GM06990 (cell line): Measurements from ENCODE around the gene PLB1.
A peak's percentile ranks its signal among the peaks of the same experiment; 100 is the strongest.

ENCODE experiments used
- DNase-seq: peaks from one replicate; pipeline ENCODE4 v3.0.0-alpha.2; 2011; ENCODE audit not compliant: insufficient read length; ENCODE audit errors: extremely low read depth
- H3K27me3 ChIP-seq: replicated peaks from 2 replicates; pipeline ENCODE4 v1.6.0; 2011; ENCODE audit warnings: low read length; ENCODE audit not compliant: control insufficient read depth, insufficient read depth
- H3K36me3 ChIP-seq: 2 replicates; pipeline ENCODE4 v1.5.1; 2011; ENCODE audit warnings: low read length; ENCODE audit not compliant: control insufficient read depth, insufficient read depth
- H3K4me3 ChIP-seq: replicated peaks from 2 replicates; pipeline ENCODE4 v1.5.1; 2011; ENCODE audit warnings: low read depth, mild to moderate bottlenecking, control low read depth, low read length
- TF ChIP-seq, protein P1 (sequence below): IDR thresholded peaks from 2 replicates; pipeline ENCODE4 v1.5.1; 2011; ENCODE audit warnings: low read length, control low read depth, mild to moderate bottlenecking, inconsistent platforms; ENCODE audit not compliant: insufficient read depth, poor library complexity, severe bottlenecking

The PLB1 gene

DNA sequence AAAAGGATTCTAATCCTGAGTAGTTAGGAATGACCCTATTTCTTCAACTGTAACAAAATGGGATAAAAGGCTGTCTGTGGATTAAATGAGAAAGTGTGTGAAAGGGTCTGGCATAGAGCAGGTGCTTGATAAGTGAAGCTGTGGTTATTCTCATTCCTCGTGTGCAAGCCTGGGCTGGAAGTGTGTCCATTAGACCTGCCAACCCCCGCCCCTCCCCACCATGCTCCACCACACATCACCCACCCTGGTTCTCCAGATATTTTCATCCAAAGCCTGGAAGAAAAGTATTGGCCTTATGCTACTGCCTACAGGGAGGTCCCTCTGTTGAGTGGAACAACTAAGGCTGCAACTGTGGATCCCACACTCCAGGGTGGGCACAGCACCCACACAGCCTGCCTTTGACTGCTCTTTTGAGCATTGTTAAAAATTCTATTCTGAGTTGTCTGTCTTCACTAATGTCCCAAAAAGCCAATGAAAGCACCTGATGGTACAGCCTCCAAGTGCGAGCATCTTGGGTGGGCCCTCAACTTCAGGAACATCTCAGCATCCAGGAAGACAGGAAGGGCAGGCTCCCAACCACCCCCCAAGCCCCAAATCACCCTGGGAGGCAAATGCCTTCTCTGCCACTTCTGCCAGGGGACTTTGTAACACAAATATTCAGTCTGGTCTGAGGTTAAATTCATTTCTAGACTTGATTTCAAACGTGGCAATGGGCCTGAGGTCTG, 153.0 kb downstream of the PLB1 start:
- no peaks in the 10 kb centered on the region for H3K27me3 ChIP-seq
- H3K4me3 ChIP-seq = no peak overlapping the region
- H3K36me3 ChIP-seq = no peaks in the 10 kb centered on the region
- no peak for DNase-seq
- TF ChIP-seq, protein P1, sequence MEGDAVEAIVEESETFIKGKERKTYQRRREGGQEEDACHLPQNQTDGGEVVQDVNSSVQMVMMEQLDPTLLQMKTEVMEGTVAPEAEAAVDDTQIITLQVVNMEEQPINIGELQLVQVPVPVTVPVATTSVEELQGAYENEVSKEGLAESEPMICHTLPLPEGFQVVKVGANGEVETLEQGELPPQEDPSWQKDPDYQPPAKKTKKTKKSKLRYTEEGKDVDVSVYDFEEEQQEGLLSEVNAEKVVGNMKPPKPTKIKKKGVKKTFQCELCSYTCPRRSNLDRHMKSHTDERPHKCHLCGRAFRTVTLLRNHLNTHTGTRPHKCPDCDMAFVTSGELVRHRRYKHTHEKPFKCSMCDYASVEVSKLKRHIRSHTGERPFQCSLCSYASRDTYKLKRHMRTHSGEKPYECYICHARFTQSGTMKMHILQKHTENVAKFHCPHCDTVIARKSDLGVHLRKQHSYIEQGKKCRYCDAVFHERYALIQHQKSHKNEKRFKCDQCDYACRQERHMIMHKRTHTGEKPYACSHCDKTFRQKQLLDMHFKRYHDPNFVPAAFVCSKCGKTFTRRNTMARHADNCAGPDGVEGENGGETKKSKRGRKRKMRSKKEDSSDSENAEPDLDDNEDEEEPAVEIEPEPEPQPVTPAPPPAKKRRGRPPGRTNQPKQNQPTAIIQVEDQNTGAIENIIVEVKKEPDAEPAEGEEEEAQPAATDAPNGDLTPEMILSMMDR = no peak

DNA sequence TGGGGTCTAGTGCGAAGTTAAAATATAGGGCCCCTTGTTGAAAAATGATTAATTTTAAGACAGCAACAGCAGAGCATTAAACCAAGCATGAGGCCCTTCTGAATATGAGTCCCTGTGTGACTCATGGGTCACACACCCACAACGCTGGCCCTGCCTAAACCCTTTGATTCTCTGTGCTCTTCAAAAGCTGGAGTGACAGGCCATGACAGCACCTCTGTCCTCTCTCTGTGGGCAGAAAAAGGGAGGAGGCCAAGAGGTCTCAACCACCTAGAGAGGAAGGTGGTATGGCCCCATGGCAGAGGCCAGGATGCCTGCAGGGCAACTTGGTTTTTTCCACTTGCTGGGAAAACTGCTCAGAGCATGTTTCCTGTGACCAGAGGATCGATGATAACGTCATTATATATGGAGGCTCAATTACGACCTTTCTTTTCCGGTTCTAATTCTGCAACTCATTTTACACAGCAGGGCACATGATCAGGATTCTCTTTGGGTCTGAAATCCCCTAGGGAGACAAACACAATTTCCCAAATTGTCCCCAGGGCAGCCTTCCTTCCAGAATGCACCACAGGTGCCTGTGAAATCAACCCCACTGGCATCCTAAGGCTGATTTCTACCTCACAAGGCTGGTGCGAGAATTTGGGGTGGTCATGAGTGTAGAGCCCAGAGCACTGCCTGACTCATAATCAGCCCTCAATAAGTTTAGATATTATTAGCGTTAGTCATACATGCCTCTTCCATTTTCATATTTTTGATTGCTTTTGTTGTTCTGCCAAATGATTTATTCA, 153.8 kb downstream of the PLB1 start:
- no peak overlapping the region for H3K4me3 ChIP-seq
- TF ChIP-seq, protein P1 = no peak
- H3K36me3 ChIP-seq = no peaks in the 10 kb centered on the region
- H3K27me3 ChIP-seq = no peaks in the 10 kb centered on the region
- peak; percentile 30 for DNase-seq

DNA sequence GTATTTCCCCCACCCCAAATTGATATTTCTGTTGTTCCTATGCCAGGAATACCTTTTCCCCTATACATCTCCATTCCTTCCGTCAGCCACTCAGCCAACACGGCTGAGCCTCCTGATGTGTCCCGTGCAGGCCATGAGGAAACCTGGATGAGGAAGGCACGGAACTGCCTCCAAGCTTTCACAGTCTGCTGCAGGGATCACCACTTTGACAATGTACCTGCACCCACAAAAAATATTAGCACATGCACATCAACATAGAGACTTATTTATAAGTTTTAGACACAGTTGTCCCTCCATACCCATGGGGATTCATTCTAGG, 154.4 kb downstream of the PLB1 start:
- TF ChIP-seq, protein P1 = no peak
- Histone ChIP-seq H3K36me3 (no peaks in the 10 kb centered on the region), H3K27me3 (no peaks in the 10 kb centered on the region), H3K4me3 (no peak overlapping the region)
- DNase-seq = no peak

DNA sequence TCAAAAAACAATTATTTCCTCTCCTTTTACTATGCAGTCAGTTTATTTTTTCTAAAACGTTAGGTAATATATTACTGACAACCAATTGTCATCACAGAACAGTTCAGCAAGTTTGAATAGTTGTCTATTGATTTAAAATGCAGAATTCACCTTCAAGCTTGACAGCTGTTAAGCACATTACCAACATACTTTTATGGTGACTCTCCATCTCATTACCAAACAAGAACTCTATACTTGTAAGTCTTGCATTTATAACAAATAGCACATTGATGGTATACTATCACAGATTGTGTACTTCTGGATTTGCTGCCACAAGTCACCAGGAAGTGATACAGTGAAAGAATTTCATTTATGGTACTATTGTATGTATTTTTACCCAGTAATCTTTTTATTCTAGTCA, 156.4 kb downstream of the PLB1 start:
- no peaks in the 10 kb centered on the region for H3K27me3 ChIP-seq
- H3K4me3 ChIP-seq = no peak overlapping the region
- TF ChIP-seq, protein P1 = no peak
- no peaks in the 10 kb centered on the region for H3K36me3 ChIP-seq
- DNase-seq = no peak

DNA sequence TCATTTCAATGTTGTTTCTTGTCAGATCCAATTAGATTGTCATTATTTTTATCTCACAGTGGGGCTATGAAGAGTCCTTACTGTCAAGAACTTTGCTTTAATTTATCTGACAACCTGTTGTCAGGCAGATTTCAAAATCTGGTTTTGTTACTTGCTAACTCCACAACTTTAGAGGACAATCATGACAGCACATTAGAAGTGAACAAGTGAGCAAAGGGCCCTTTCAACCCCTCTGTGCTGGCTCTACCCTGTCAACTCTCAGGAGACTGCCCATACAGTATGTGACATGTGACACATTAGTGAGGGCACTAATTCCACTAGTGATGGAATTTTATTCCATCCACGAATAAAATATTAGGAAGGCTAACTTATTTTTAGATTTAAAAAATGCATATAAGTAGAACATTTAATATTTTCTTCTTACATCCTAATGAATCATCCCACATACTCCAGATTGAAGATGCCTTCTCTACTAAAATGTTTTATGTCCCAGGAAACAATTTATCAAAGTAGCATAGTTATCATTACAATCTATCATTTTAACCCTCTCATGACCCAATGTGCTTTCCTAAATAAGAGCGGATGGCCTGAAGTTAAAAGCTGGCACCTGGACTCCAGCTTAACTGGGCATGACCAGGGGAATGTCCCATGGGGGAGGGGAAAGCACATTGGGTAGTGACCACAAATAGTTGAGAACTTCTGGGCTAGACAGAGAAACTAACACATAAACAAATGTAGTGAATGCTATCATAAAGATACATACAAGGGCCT, 158.2 kb downstream of the PLB1 start:
- Histone ChIP-seq H3K27me3 (no peaks in the 10 kb centered on the region), H3K36me3 (no peaks in the 10 kb centered on the region), H3K4me3 (no peak overlapping the region)
- TF ChIP-seq, protein P1 = no peak
- no peak for DNase-seq
